HCT116 (cell line): ENCODE measurements around the gene PAPPA2. TPM values are rescaled to one million over a fixed set of nuclear protein-coding genes. Genes with fewer than 3 reads are reported as not detected.

ENCODE experiments used
- ATAC-seq: fragments of 200-7000 bp; cut with Tn5 transposase; 2 replicates; pipeline ENCODE4 v1.9.1; 2020; ENCODE audit warnings: mild to moderate bottlenecking, moderate library complexity
- BruUV-seq: library from RNA; stranded (reverse); fragments of 400-500 nt; replicated peaks from 2 replicates; lab custom pipeline; 2021; lab: Mats Ljungman, UMichigan
- CTCF ChIA-PET: fragments of 300-600 bp; sonication (Branson Sonifier 250); formaldehyde crosslinking; loops from one replicate; lab custom pipeline; 2021; ENCODE audit warnings: antibody characterized with exemption; lab: Charles Lee
- POLR2A ChIA-PET: fragments of 300-600, 350-600 bp; sonication (Branson Sonifier 250); formaldehyde crosslinking; loops from one replicate; lab custom pipeline; 2021; ENCODE audit warnings: antibody characterized with exemption; lab: Charles Lee
- RAD21 ChIA-PET, 2 experiments: fragments of 300-600 bp; sonication (Branson Sonifier 250); formaldehyde crosslinking; loops; one replicate each; lab custom pipeline; 2023; ENCODE audit warnings: low total read pairs in 2 of 2; ENCODE audit not compliant: uncharacterized antibody in 2 of 2, unreplicated experiment in 2 of 2, low non-redundant PET in 1 of 2; lab: Charles Lee
- DNase-seq: peaks from one replicate; pipeline ENCODE4 v3.0.0-alpha.2; 2010; ENCODE audit warnings: low read depth, low spot score
- H2AFZ ChIP-seq: fragments of 200-600 bp; shearing (Covaris generic), sonication (generic); 2 replicates; pipeline ENCODE4 v1.6.1; 2017; ENCODE audit warnings: low read depth, mixed run types, mixed read lengths, antibody characterized with exemption, low read length; ENCODE audit not compliant: poor library complexity, severe bottlenecking
- H3K27ac ChIP-seq: 2 replicates; pipeline ENCODE4 v1.5.1; 2012; ENCODE audit warnings: low read depth, low read length
- H3K27me3 ChIP-seq: fragments of 200-600 bp; sonication (generic); 2 replicates; pipeline ENCODE4 v1.6.1; 2016; ENCODE audit warnings: mixed run types, low read length, mixed read lengths; ENCODE audit not compliant: insufficient read depth
- H3K36me3 ChIP-seq, 2 experiments: fragments of 200-500 bp in 1 of 2; fragments of 200-600 bp in 1 of 2; sonication (Bioruptor generic) in 1 of 2; sonication (generic) in 1 of 2; 2 replicates each; pipeline versions ENCODE4 v1.5.1 to v1.6.1; 2014 to 2016; ENCODE audit warnings: low read length in 2 of 2, inconsistent platforms in 1 of 2, mixed read lengths in 1 of 2, mixed run types in 1 of 2; ENCODE audit not compliant: insufficient read depth in 2 of 2, control insufficient read depth in 1 of 2
- H3K4me1 ChIP-seq, 2 experiments: fragments of 200-600 bp in 1 of 2; sonication (generic) in 1 of 2; 2 replicates each; pipeline versions ENCODE4 v1.5.1 to v1.6.1; 2012 to 2017; ENCODE audit warnings: low read length in 2 of 2, inconsistent platforms in 1 of 2, mild to moderate bottlenecking in 1 of 2, mixed read lengths in 1 of 2, mixed run types in 1 of 2, moderate library complexity in 1 of 2; ENCODE audit not compliant: insufficient read depth in 2 of 2, control insufficient read depth in 1 of 2
- H3K4me2 ChIP-seq: fragments of 200-600 bp; sonication (generic); 2 replicates; pipeline ENCODE4 v1.6.1; 2017; ENCODE audit warnings: mixed run types, low read length, mixed read lengths
- H3K4me3 ChIP-seq, 2 experiments: fragments of 200-600 bp in 1 of 2; sonication (generic) in 1 of 2; replicated peaks in 1 of 2; 2 replicates each; pipeline ENCODE4 v1.5.1; 2011 to 2016; ENCODE audit warnings: low read length in 2 of 2, control low read depth in 1 of 2, low read depth in 1 of 2, mild to moderate bottlenecking in 1 of 2, mixed read lengths in 1 of 2, mixed run types in 1 of 2
- H3K79me2 ChIP-seq: fragments of 200-600 bp; sonication (generic); 2 replicates; pipeline ENCODE4 v1.6.1; 2017; ENCODE audit warnings: mild to moderate bottlenecking, mixed run types, low read length, moderate library complexity, mixed read lengths; ENCODE audit not compliant: insufficient read depth
- H3K9ac ChIP-seq: fragments of 200-600 bp; sonication (generic); 2 replicates; pipeline ENCODE4 v1.6.1; 2016; ENCODE audit warnings: low read length, mixed read lengths
- H3K9me2 ChIP-seq: fragments of 200-600 bp; sonication (generic), shearing (Covaris generic); 2 replicates; pipeline ENCODE4 v1.6.1; 2017; ENCODE audit warnings: mixed run types, mild to moderate bottlenecking, moderate library complexity; ENCODE audit not compliant: insufficient read depth
- H3K9me3 ChIP-seq, 2 experiments: fragments of 200-500 bp in 1 of 2; fragments of 200-600 bp in 1 of 2; sonication (Bioruptor generic) in 1 of 2; sonication (generic) in 1 of 2; 2 replicates each; pipeline ENCODE4 v1.6.1; 2014 to 2017; ENCODE audit warnings: low read length in 2 of 2, mixed read lengths in 2 of 2, inconsistent platforms in 1 of 2, low read depth in 1 of 2, mild to moderate bottlenecking in 1 of 2, mixed run types in 1 of 2, moderate library complexity in 1 of 2; ENCODE audit not compliant: control insufficient read depth in 1 of 2, insufficient read depth in 1 of 2
- H4K20me1 ChIP-seq: fragments of 200-600 bp; sonication (generic), shearing (Covaris generic); 2 replicates; pipeline ENCODE4 v1.6.1; 2017; ENCODE audit warnings: mixed run types, mild to moderate bottlenecking, moderate library complexity; ENCODE audit not compliant: insufficient read depth
- CBX3 ChIP-seq: IDR thresholded peaks from 2 replicates; pipeline ENCODE4 v1.6.1; 2012; ENCODE audit warnings: low read depth
- EGR1 ChIP-seq: IDR thresholded peaks from 2 replicates; pipeline ENCODE4 v1.6.1; 2012; ENCODE audit warnings: low read depth
- ELF1 ChIP-seq: IDR thresholded peaks from 2 replicates; pipeline ENCODE4 v1.6.1; 2012; ENCODE audit warnings: low read depth, borderline replicate concordance
- EZH2phosphoT487 ChIP-seq: fragments of 200-600 bp; IDR thresholded peaks from 2 replicates; pipeline ENCODE4 v1.6.1; 2018; ENCODE audit warnings: antibody characterized with exemption, borderline replicate concordance
- FOSL1 ChIP-seq: IDR thresholded peaks from 2 replicates; pipeline ENCODE4 v1.6.1; 2012; ENCODE audit warnings: low read depth
- POLR2A ChIP-seq: IDR thresholded peaks from 2 replicates; pipeline ENCODE4 v1.7.0; 2011; ENCODE audit warnings: borderline replicate concordance; ENCODE audit not compliant: insufficient read depth, insufficient read length; ENCODE audit errors: extremely low read depth
- RAD21 ChIP-seq: IDR thresholded peaks from 2 replicates; pipeline ENCODE4 v1.6.1; 2012; ENCODE audit warnings: low read depth, mild to moderate bottlenecking
- REST ChIP-seq: IDR thresholded peaks from 2 replicates; pipeline ENCODE4 v1.6.1; 2012; ENCODE audit warnings: low read depth
- SIN3A ChIP-seq: IDR thresholded peaks from 2 replicates; pipeline ENCODE4 v1.6.1; 2012; ENCODE audit warnings: low read depth
- ZFX ChIP-seq: fragments of 450-650 bp; IDR thresholded peaks from 2 replicates; pipeline ENCODE4 v1.6.1; 2017
- intact Hi-C: fragments of 100-400 bp; cut with micrococcal nuclease; formaldehyde crosslinking; loops from 2 replicates; pipeline ENCODE4 v1.10.0; 2022
- total RNA-seq: library from RNA; stranded (reverse); gene quantifications from one replicate; pipeline ENCODE4 v1.2.1, GENCODE V29; 2021; ENCODE audit not compliant: unreplicated experiment

The PAPPA2 gene
- total RNA-seq, 1 experiment from 2014 or later = not detected

- TF ChIP-seq EZH2phosphoT487 = no peak
- no peak for TF ChIP-seq CBX3
- no peak for TF ChIP-seq RAD21
- TF ChIP-seq, all 23 proteins: peak for 0
Observed at GRCh38 chr1:176735201-176735600, 272.2 kb downstream of the PAPPA2 start (continued).

GRCh38 chr1:176736015-176736414 is 273.0 kb downstream of the PAPPA2 start:
- no peak for DNase-seq
- no peaks in the 10 kb centered on the region for H3K79me2 ChIP-seq
- no peaks in the 10 kb centered on the region for H3K4me1 ChIP-seq
- no peaks in the 10 kb centered on the region for H3K36me3 ChIP-seq
- H3K27me3 ChIP-seq = peaks cover 35% of the 10 kb centered on the region
- CTCF ChIA-PET = no interaction called here
- BruUV-seq = no TSS peak
- H3K9ac ChIP-seq = no peak overlapping the region
- POLR2A ChIA-PET = no interaction called here
- H3K9me3 ChIP-seq = no peaks in the 10 kb centered on the region
- TF ChIP-seq ZFX (no peak), FOSL1 (no peak), SIN3A (no peak)
- H4K20me1 ChIP-seq = no peaks in the 10 kb centered on the region
- no peak overlapping the region for H2AFZ ChIP-seq
- no peak overlapping the region for H3K27ac ChIP-seq
- no peaks in the 10 kb centered on the region for H3K9me2 ChIP-seq
- H3K4me3 ChIP-seq = no peak overlapping the region
- no peak overlapping the region for H3K4me2 ChIP-seq
- no peak for ATAC-seq
- RAD21 ChIA-PET = no interaction called here
- intact Hi-C loops = no loop called here

- no TSS peak for BruUV-seq
- Histone ChIP-seq H3K9me2 (no peaks in the 10 kb centered on the region), H3K4me1 (no peaks in the 10 kb centered on the region), H4K20me1 (no peaks in the 10 kb centered on the region), H3K9me3 (no peaks in the 10 kb centered on the region), H3K79me2 (no peaks in the 10 kb centered on the region), H2AFZ (no peak overlapping the region), H3K4me2 (no peak overlapping the region), H3K27ac (no peak overlapping the region), H3K9ac (no peak overlapping the region), H3K27me3 (peaks cover 36% of the 10 kb centered on the region), H3K4me3 (no peak overlapping the region), H3K36me3 (no peaks in the 10 kb centered on the region)
- no peak for ATAC-seq
- ChIA-PET POLR2A (no interaction called here), RAD21 (no interaction called here), CTCF (no interaction called here)
- intact Hi-C loops = no loop called here
- no peak for TF ChIP-seq EGR1
- no peak for TF ChIP-seq CBX3
- TF ChIP-seq ELF1 = no peak
- TF ChIP-seq POLR2A = no peak
- no peak for TF ChIP-seq SIN3A
- TF ChIP-seq ZFX = no peak
- TF ChIP-seq REST = no peak
- no peak for DNase-seq
Observed at GRCh38 chr1:176741181-176741580, 278.2 kb downstream of the PAPPA2 start.
